Activated CD8-positive, alpha-beta memory T cell treated with anti-CD3 and anti-CD28 coated beads, Interleukin-2, amount 50 U/mL, for 1 hour (primary cell): ENCODE results near the gene SIGLEC1.

Experiments used
- DNase-seq: peaks from one replicate; pipeline ENCODE4 v3.0.0-alpha.2; 2020; ENCODE audit errors: extremely low read depth

SIGLEC1 gene

DNA sequence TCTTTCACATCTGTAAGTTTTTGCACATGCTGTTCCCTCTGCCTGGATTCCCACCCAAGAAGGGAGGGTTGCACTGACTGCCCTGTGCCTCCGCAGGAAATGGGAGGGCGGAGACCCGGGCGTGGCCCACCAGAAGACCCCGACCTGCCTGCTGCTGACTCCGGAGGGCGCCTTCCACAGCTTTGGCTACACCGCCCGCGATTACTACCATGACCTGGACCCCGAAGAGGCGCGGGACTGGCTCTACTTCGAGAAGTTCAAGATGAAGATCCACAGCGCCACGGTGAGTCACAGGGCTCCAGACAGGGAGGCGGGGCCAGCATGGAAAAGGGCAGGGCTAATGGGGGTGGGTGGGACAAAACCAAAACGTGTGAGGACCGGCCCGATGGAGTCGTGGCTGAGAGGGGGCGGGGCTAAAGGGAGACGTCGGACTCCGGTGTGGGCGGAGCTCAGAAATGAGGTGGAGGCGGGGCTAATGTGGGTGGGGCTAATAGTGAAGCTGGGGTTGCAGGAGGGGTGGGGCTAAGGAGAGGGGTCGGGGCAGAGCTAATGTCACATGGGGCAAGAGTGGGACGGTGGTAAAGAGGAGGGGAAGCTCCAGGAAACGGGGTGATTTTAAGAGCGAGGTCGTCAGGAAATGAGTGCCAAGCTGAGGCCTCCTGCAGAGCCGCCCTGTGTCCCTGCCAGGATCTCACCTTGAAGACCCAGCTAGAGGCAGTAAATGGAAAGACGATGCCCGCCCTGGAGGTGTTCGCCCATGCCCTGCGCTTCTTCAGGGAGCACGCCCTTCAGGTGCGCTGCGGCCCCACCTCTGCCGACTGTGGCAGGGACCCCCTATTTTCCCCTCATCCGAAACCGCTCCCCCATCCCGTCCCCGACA lies 32.6 kb upstream of the SIGLEC1 start:
- peak; percentile 64 for DNase-seq

- no peak for DNase-seq
Measured at GRCh38 chr20:3744037-3744436, 31.6 kb upstream of the SIGLEC1 start.

- DNase-seq = no peak
Measured at GRCh38 chr20:3743251-3743650, 30.9 kb upstream of the SIGLEC1 start.

GRCh38 chr20:3741836-3742458 lies 29.5 kb upstream of the SIGLEC1 start:
- DNase-seq = no peak

DNA sequence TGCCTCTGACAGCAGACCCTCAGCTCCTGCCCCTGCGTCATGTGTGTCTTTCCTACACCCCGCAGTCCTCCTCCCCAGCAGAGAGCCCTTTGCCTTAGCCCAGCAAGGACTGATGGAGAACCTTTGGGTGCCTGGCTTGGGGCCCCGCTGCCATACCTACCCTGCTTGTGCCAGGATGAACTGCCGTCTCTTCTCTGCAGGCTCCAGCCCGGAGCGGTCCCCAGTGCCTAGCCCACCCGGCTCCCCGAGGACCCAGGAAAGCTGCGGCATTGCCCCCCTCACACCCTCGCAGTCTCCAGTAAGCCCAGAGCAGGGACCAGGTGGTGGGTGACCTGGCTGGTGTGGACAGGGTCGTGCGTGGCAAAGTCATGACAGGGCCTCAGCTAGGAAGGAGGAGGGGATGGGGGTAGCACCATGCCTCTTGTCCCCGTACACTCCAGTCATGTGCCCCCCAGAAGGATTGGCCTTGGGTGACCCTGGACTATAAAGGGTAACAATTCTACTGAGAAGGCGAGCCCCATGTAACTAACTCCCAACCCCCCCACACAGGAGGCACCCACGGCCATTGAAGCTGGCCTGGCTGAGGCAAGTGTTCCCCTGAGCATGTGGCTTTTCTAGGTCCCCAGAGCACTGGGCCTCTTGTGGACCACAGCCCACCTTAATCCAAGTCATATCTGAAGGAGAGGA lies 28.4 kb upstream of the SIGLEC1 start:
- DNase-seq = no peak

GRCh38 chr20:3739926-3740451 lies 27.6 kb upstream of the SIGLEC1 start:
- no peak for DNase-seq

- DNase-seq = no peak
Measured at GRCh38 chr20:3739054-3739925, 26.9 kb upstream of the SIGLEC1 start.

DNA sequence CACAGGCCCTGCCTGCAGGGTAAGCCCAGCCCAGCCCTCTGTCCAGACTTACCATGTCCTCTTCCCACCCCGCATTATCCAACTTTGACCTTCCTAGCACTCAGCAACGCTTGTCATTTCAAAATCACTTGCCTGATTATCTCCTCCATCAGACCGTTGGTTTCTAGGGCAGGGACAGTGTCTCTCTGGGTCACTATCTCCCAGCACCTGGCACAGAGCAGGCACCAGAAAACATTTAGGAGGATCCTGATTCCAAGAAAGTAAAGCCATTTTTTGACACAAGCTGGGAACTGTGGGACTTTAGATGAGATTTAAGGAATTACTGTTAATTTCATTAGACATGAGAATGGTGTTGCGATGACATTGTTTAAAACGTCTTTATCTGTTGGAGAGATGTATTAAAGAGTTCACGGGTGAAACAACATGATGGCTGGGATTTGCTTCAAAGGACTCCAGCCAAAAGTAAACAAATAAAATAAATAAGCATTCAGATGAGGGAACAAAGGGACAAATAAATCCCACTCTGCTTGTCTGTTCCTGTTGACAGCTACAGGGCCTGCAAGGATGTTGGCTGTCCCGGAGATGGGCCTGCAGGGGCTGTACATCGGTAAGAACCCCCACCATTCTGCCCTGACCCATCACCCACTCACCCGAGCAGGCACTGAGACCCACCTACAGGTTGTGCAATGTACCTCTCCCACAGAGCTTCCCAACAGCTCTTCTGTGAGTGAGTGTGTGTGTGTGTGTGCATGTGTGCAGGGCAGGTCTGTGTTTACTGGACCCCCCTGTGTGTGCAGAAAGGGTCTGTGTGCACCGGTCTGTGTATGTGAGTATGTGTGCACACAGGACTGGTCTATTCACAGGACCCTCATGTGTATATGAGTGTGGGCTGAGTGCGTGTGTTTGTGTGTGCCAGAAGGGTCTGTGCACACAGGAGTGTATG lies 26.0 kb upstream of the SIGLEC1 start:
- no peak for DNase-seq

- no peak for DNase-seq
Measured at GRCh38 chr20:3735768-3736167, 23.4 kb upstream of the SIGLEC1 start.

GRCh38 chr20:3734111-3734843 lies 21.9 kb upstream of the SIGLEC1 start:
- no peak for DNase-seq

- no peak for DNase-seq
Measured at GRCh38 chr20:3733119-3733995, 21.0 kb upstream of the SIGLEC1 start.

DNA sequence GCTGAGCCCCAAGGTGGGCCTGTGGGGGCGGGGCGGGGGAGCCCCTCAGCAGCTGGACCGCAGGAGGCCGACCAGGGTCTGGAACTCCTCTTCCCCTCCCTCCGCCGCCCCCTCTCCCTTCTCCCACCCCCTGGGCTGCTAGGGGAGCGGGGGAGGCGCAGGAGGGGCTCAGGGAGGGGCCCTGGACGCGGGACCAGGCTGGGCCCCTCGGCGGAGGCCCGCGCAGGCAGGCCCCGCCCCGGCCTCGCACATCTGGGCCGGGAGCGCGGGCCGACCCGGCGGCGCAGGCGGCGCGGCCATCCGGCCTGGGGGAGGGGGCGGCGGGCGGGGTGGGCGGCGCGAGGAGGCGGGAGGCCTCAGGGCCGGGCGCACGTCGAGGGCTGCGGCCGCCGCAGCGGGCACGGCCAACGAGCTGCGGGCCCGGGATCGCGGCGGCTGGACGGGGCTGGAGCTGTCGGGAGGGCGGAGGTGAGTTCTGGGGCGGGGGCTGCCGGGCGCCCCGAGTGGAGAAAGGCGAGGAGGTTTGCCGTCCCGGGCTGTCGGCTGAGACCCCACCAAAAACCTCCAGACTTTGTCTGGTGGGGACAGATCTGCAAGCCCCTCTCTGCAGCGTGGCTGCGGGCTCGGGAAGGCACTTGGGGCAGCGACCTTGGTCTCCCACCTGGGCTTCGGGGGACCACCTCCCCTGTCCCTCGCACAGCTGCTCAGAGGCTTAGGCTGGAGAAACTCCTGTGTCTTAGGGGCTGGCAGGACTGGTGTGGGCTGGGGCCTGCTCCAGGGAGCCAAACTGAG lies 20.1 kb upstream of the SIGLEC1 start, which contains the start of gene HSPA12B:
TSS of gene HSPA12B (plus strand) at position 359 of the 792 bp plus-strand sequence. CDS start 5,990 bp downstream, outside the sequence.
- DNase-seq = no peak

DNA sequence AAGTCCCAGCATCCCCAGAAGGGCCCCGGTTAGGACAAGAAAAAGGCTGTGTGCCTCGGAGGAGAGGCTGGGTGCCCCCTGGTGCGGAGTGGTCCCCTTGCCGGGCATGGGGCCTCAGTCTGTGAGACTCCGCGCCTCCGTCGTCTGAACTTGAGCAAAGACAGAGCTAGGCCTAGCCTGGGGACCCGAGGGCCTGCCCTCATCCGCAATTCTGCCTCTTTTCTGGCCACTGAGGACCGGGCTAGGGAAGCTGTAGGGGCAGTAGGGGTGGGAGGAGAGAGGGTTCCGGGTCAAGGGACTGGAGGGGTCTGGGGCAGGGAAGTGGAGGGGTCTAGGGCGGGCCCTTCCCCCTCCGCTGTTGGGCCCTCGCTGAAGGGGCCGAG lies 19.5 kb upstream of the SIGLEC1 start:
- no peak for DNase-seq

DNA sequence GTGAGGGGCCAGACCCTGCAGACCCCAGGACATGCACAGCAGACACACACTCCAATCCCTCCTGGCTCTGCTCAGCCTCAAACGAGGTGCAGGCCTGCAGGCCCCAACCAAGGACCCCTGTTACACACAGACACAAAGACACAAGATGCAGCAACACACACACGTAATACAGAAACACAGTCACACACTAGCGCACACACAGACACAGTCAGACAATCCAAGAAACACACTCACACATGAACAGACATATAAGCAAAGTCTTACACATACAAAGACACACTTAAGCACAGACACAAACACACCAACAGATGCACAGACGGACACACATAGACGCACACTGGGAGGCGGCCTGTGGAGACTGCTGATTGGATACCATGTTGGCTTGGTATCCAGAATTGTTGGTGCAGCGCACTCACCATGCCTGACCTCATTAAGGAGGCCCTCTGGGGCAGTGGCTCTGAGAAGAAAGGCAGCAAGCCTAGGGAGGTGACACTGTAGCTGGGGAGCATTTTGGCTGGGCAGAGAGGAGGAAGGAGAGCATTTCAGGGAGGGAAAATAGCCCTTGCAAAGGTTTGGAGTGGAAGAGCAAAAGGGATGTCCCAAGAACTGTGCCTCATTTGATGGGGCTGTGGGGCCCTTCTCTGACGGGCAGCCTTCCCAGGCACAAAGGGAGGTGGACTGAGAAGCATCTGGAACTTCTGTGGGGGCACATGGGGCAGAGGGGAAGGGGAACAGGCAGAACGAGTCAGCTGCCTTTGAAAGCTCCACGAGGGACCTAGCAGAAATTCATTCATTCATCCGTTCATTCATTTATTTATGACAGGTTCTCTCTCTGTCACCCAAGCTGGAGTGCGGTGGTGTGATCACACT lies 18.6 kb upstream of the SIGLEC1 start:
- no peak for DNase-seq

DNA sequence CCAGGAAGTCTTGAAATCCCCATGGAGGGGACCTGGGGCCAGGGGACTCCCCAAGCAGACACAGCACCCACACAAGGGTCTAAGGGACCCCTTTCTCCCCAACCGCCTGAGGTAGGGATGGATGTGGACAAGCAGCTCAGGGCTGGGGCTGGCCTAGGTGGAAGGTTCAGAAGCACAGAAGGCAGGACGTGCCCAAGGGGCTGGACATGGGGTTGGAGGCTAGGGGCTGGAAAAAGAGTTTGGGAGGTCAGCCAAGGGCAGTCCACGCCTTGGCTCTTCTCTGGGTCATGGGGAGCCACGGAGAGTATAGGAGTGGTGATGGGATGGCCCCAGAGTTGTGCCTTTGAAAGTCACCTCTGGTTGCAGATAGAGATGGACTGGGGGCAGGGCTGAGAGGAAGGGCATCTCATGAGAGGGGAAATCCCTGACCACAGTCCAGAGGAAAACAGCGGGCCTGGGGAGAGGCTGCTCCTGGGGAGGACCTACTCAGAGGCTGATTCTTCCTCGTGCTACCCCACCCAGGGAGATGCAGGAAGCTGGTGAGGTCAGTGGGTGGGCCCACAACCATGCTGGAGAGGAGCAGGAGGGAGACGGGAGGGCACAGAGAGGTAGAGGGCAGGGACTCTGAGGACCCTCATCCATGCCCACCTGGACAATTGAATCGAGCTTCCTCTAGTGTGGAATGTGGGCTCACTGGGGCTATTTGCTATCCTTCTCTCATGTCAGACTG lies 17.6 kb upstream of the SIGLEC1 start:
- DNase-seq = no peak

GRCh38 chr20:3729378-3729777 lies 17.0 kb upstream of the SIGLEC1 start:
- no peak for DNase-seq
